Gastroesophageal sphincter (tissue), 4 donors: Measurements from ENCODE around the gene GABRG1. TPM values are rescaled to one million over a fixed set of nuclear protein-coding genes. Genes with fewer than 3 reads are reported as not detected.

Experiments used
- ATAC-seq: fragments of 150-250 bp; one replicate; pipeline ENCODE4 v1.9.1; 2016; ENCODE audit warnings: mild to moderate bottlenecking, moderate library complexity
- H3K27ac ChIP-seq, 4 donors: fragments of 200-600 bp; sonication (generic) in 3 of 4; 1 replicate in 3 of 4; 2 replicates in 1 of 4; pipeline ENCODE4 v1.5.1; 2016 to 2019
- H3K27me3 ChIP-seq: fragments of 200-600 bp; sonication (generic); one replicate; pipeline ENCODE4 v1.5.1; 2019
- H3K36me3 ChIP-seq, 2 donors: fragments of 200-600 bp; sonication (generic); one replicate each; pipeline ENCODE4 v1.5.1; 2019; ENCODE audit warnings: control low read depth in 1 of 2
- H3K4me1 ChIP-seq, 3 donors: fragments of 200-600 bp; sonication (generic); 1 replicate in 2 of 3; 2 replicates in 1 of 3; pipeline ENCODE4 v1.5.1; 2016 to 2019; ENCODE audit warnings: control low read depth in 2 of 3
- H3K4me3 ChIP-seq, 2 donors: fragments of 200-600 bp; sonication (generic); one replicate each; pipeline ENCODE4 v1.5.1; 2019; ENCODE audit warnings: mild to moderate bottlenecking in 1 of 2, moderate library complexity in 1 of 2
- H3K9me3 ChIP-seq, 3 donors: fragments of 200-600 bp; sonication (generic); one replicate each; pipeline ENCODE4 v1.5.1; 2017 to 2019; ENCODE audit warnings: control low read depth in 2 of 3
- CTCF ChIP-seq, 4 experiments: fragments of 200-600 bp in 2 of 4; fragments of 450-650 bp in 2 of 4; sonication (generic) in 1 of 4; IDR thresholded peaks; one replicate each; pipeline ENCODE4 v1.5.1; 2017 to 2019; ENCODE audit warnings: antibody characterized with exemption in 4 of 4, mild to moderate bottlenecking in 2 of 4, moderate library complexity in 2 of 4
- EP300 ChIP-seq: sonication (generic); formaldehyde crosslinking; IDR thresholded peaks from one replicate; pipeline ENCODE4 v1.6.1; 2017; ENCODE audit warnings: antibody characterized with exemption, mild to moderate bottlenecking
- POLR2A ChIP-seq, 2 donors: fragments of 450-650 bp; IDR thresholded peaks; one replicate each; pipeline ENCODE4 v1.6.1; 2017; ENCODE audit warnings: antibody characterized with exemption in 2 of 2, mild to moderate bottlenecking in 2 of 2, moderate library complexity in 1 of 2
- POLR2AphosphoS5 ChIP-seq: sonication (generic); formaldehyde crosslinking; IDR thresholded peaks from one replicate; pipeline ENCODE4 v1.6.1; 2017; ENCODE audit warnings: antibody characterized with exemption
- WGBS, 2 donors: methylation state at CpG; one replicate each; pipeline ENCODE4 v1.1.5; 2018; ENCODE audit warnings: low coverage in 1 of 2; 5-methylcytosine and 5-hydroxymethylcytosine counted together
- total RNA-seq, 4 donors: library from RNA; depleted of rRNA; stranded (reverse); fragments of >200 nt; gene quantifications; one replicate each; pipeline ENCODE4 v1.1.0, GENCODE V29; 2016

GABRG1 gene
- total RNA-seq, 4 donors from 2014 or later: 0.94 TPM; not detected in 3

GRCh38 chr4:46081674-46082073 lies 42.2 kb downstream of the GABRG1 start:
- WGBS, 2 donors: 70 to 82% methylated on average over 5 of the region's 5 CpGs
- H3K4me3 ChIP-seq: no peak overlapping the region
- TF ChIP-seq CTCF (IDR thresholded peaks at IDR 0.05) (no peak), EP300 (no peak), POLR2A (IDR thresholded peaks at IDR 0.05) (no peak), POLR2AphosphoS5 (no peak)
- no peaks in the 10 kb centered on the region for H3K4me1 ChIP-seq
- no peaks in the 10 kb centered on the region for H3K9me3 ChIP-seq
- H3K27ac ChIP-seq: no peak overlapping the region
- H3K36me3 ChIP-seq: no peaks in the 10 kb centered on the region
- no peaks in the 10 kb centered on the region for H3K27me3 ChIP-seq
- no peak for ATAC-seq

DNA sequence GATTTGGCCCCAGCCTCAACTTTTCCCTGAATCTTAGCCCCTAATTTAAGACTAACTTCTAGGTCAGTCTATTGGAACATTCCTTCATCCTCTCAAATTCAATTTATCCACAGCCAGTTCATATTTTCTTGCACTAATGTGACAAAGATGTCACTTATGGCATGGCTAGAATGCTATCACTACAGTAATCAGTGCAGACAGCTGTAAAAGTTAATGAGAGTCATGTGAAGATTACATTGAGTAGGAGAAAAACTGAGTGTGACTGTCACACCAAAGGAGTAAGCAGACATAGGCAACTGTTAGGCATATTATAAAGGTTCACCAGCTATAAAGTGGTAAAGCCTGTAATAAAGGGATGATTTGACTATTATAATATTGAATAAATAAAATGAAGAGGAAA lies 42.6 kb downstream of the GABRG1 start:
- no peak for TF ChIP-seq CTCF (IDR thresholded peaks at IDR 0.05)
- no peak for TF ChIP-seq POLR2AphosphoS5
- TF ChIP-seq POLR2A (IDR thresholded peaks at IDR 0.05): no peak
- no peak for TF ChIP-seq EP300
- Histone ChIP-seq H3K9me3 (no peaks in the 10 kb centered on the region), H3K27ac (no peak overlapping the region), H3K4me1 (no peaks in the 10 kb centered on the region), H3K36me3 (no peaks in the 10 kb centered on the region), H3K4me3 (no peak overlapping the region), H3K27me3 (no peaks in the 10 kb centered on the region)
- no peak for ATAC-seq

GRCh38 chr4:46073778-46074177 lies 50.1 kb downstream of the GABRG1 start:
- Histone ChIP-seq H3K36me3 (no peaks in the 10 kb centered on the region), H3K27ac (no peak overlapping the region), H3K9me3 (no peaks in the 10 kb centered on the region), H3K27me3 (no peaks in the 10 kb centered on the region), H3K4me1 (peaks cover 0 to 6% (median 0%) of the 10 kb centered on the region in 3 donors), H3K4me3 (no peak overlapping the region)
- TF ChIP-seq POLR2A (IDR thresholded peaks at IDR 0.05): no peak
- no peak for TF ChIP-seq EP300
- TF ChIP-seq CTCF (IDR thresholded peaks at IDR 0.05): no peak
- TF ChIP-seq POLR2AphosphoS5: no peak
- no peak for ATAC-seq

GRCh38 chr4:46051392-46051791 lies 72.5 kb downstream of the GABRG1 start:
- no peak for ATAC-seq
- Histone ChIP-seq H3K9me3 (no peaks in the 10 kb centered on the region), H3K27ac (no peak overlapping the region), H3K4me1 (no peaks in the 10 kb centered on the region), H3K27me3 (no peaks in the 10 kb centered on the region), H3K36me3 (no peaks in the 10 kb centered on the region), H3K4me3 (no peak overlapping the region)
- WGBS, 2 donors: 75 to 94% methylated on average over 2 of the region's 2 CpGs
- TF ChIP-seq POLR2A (IDR thresholded peaks at IDR 0.05): no peak
- TF ChIP-seq POLR2AphosphoS5: no peak
- no peak for TF ChIP-seq CTCF (IDR thresholded peaks at IDR 0.05)
- TF ChIP-seq EP300: no peak

DNA sequence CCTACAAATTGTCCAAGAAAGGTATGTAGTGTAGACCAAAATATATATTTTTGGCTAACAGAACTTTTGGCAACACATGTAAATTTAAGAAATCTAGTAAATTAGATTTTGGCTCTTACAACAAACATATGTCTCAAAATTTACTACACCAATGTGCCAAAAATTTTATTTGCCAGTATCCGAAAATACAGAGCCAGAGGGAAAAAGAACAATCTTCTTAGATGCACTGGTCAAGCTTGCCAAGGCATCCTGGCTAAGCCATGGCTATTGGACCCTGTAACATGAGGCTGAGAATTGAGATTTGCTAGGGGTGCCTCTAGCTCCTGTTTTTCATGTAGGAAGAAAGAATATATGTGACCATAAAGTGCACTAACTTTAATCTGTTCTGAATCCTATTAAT lies 91.8 kb downstream of the GABRG1 start:
- no peaks in the 10 kb centered on the region for H3K36me3 ChIP-seq
- H3K4me3 ChIP-seq: no peak overlapping the region
- no peak for ATAC-seq
- no peaks in the 10 kb centered on the region for H3K27me3 ChIP-seq
- H3K27ac ChIP-seq: no peak overlapping the region
- 70 to 86% methylated on average over 1 of the region's 1 CpG for WGBS, 2 donors
- H3K4me1 ChIP-seq: no peaks in the 10 kb centered on the region
- no peak for TF ChIP-seq EP300
- no peak for TF ChIP-seq CTCF (IDR thresholded peaks at IDR 0.05)
- no peak for TF ChIP-seq POLR2A (IDR thresholded peaks at IDR 0.05)
- no peak for TF ChIP-seq POLR2AphosphoS5
- H3K9me3 ChIP-seq: no peaks in the 10 kb centered on the region
